ENCODE data around the gene SLC6A1. TPM values are rescaled to one million over a fixed set of nuclear protein-coding genes. Genes with fewer than 3 reads are reported as not detected.
A peak's percentile ranks its signal among the peaks of the same experiment; 100 is the strongest.

SLC6A1 gene
- total RNA-seq, result 0.87 to 2.3 TPM (median 2.0 TPM) in 3 replicates
- long read RNA-seq, full-length matches to known transcripts, result 3 of 4 reads
- long read RNA-seq, partial matches to known transcripts, result 1 of 4 reads
- long read RNA-seq, other reads (novel, unspliced or antisense), result 0 of 4 reads

GRCh38 chr3:10992017-10992942, at the start of gene SLC6A1:
Gene SLC6A1, plus strand, starts transcription at chr3:10992748. Its CDS starts 24,464 bp downstream, at chr3:11017212.
- Mint-ChIP-seq H3K4me1 (ENCODE audit: low read depth) (peaks cover 11% of the 10 kb centered on the region), H3K9me3 (ENCODE audit: low read depth) (no peaks in the 10 kb centered on the region)
- peak; percentile 59 for TF ChIP-seq CTCF (IDR thresholded peaks at IDR 0.05)

GRCh38 chr3:10944866-10945265, 47.7 kb upstream of the SLC6A1 start:
- Mint-ChIP-seq H3K4me1 (ENCODE audit: low read depth) (no peaks in the 10 kb centered on the region), H3K9me3 (ENCODE audit: low read depth) (no peaks in the 10 kb centered on the region), H3K27ac (ENCODE audit: unreplicated experiment) (no peak overlapping the region), H3K4me3 (ENCODE audit: unreplicated experiment) (no peak overlapping the region), H3K36me3 (ENCODE audit: low read depth) (no peaks in the 10 kb centered on the region), H3K27me3 (ENCODE audit: low read depth) (peaks cover 49% of the 10 kb centered on the region)
- DNase-seq (ENCODE audit: low spot score), result peak; percentile 35
- no peak for TF ChIP-seq CTCF (IDR thresholded peaks at IDR 0.05)

More at GRCh38 chr3:10992017-10992942, at the start of gene SLC6A1:
- H3K4me3 Mint-ChIP-seq (ENCODE audit: unreplicated experiment), result peak within 1 kb of the TSS; percentile 75
- H3K36me3 Mint-ChIP-seq (ENCODE audit: low read depth), result no peaks in the 10 kb centered on the region
- no peak for DNase-seq (ENCODE audit: low spot score)
- H3K27ac Mint-ChIP-seq (ENCODE audit: unreplicated experiment), result peak within 1 kb of the TSS; percentile 18
- H3K27me3 Mint-ChIP-seq (ENCODE audit: low read depth), result peaks cover 77% of the 10 kb centered on the region

- Mint-ChIP-seq H3K4me3 (ENCODE audit: unreplicated experiment) (no peak overlapping the region), H3K27me3 (ENCODE audit: low read depth) (peaks cover 50% of the 10 kb centered on the region), H3K36me3 (ENCODE audit: low read depth) (no peaks in the 10 kb centered on the region), H3K4me1 (ENCODE audit: low read depth) (no peaks in the 10 kb centered on the region), H3K27ac (ENCODE audit: unreplicated experiment) (no peak overlapping the region), H3K9me3 (ENCODE audit: low read depth) (no peaks in the 10 kb centered on the region)
- peak; percentile 74 for DNase-seq (ENCODE audit: low spot score)
- peak; percentile 98 for TF ChIP-seq CTCF (IDR thresholded peaks at IDR 0.05)
These were observed 46.8 kb upstream of the SLC6A1 start for GRCh38 chr3:10945683-10946287.

- H3K36me3 Mint-ChIP-seq (ENCODE audit: low read depth), result no peaks in the 10 kb centered on the region
- H3K9me3 Mint-ChIP-seq (ENCODE audit: low read depth), result no peaks in the 10 kb centered on the region
- H3K27me3 Mint-ChIP-seq (ENCODE audit: low read depth), result peaks cover 52% of the 10 kb centered on the region
- H3K4me1 Mint-ChIP-seq (ENCODE audit: low read depth), result no peaks in the 10 kb centered on the region
- no peak overlapping the region for H3K27ac Mint-ChIP-seq (ENCODE audit: unreplicated experiment)
- no peak overlapping the region for H3K4me3 Mint-ChIP-seq (ENCODE audit: unreplicated experiment)
- DNase-seq (ENCODE audit: low spot score), result peak; percentile 34
- TF ChIP-seq CTCF (IDR thresholded peaks at IDR 0.05), result no peak
These were observed 46.0 kb upstream of the SLC6A1 start for GRCh38 chr3:10946526-10946925.

- Mint-ChIP-seq H3K9me3 (ENCODE audit: low read depth) (no peaks in the 10 kb centered on the region), H3K4me1 (ENCODE audit: low read depth) (no peaks in the 10 kb centered on the region), H3K36me3 (ENCODE audit: low read depth) (no peaks in the 10 kb centered on the region), H3K27me3 (ENCODE audit: low read depth) (peaks cover 53% of the 10 kb centered on the region), H3K27ac (ENCODE audit: unreplicated experiment) (no peak overlapping the region), H3K4me3 (ENCODE audit: unreplicated experiment) (no peak overlapping the region)
- DNase-seq (ENCODE audit: low spot score), result no peak
- no peak for TF ChIP-seq CTCF (IDR thresholded peaks at IDR 0.05)
These were observed 44.2 kb upstream of the SLC6A1 start for GRCh38 chr3:10948326-10948725.

All from chondrocyte (in vitro differentiated cells).